ENCODE results near the gene C17orf100. TPM values are rescaled to one million over a fixed set of nuclear protein-coding genes. Genes with fewer than 3 reads are reported as not detected.

The C17orf100 gene
- total and polyA plus RNA-seq, 2 of the 13 experiments (the other 11 are each of a cell fraction or from before 2014, with no cell fraction given) = 3.6 to 8.7 TPM

DNA sequence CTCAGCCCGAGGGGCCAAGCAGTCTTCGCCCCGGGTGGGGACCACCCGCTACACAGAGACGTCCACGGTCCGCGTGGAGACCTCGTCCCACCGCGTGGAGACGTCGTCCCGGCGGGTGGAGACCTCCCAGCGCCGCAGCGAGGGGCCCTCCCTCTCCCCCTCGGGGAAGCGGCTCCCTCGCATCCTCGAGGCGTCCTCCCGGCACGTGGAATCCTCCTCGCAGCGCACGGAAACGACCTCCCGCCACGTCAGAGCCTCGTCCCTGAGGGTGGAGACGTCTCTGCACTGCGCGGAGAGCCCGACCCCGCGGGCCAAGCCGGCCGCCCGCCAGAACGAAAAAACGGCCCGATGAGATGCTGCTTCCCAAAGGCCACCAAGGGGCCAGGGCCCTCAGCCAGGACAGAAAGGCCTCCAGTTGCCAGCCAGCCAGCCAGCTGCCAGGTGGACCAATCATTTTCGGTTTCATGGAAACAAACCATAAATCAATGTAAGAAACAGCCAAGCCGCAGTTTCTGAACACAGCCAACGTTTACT lies 424 bp downstream of the C17orf100 start (continued):
- TF ChIP-seq, protein P1, sequence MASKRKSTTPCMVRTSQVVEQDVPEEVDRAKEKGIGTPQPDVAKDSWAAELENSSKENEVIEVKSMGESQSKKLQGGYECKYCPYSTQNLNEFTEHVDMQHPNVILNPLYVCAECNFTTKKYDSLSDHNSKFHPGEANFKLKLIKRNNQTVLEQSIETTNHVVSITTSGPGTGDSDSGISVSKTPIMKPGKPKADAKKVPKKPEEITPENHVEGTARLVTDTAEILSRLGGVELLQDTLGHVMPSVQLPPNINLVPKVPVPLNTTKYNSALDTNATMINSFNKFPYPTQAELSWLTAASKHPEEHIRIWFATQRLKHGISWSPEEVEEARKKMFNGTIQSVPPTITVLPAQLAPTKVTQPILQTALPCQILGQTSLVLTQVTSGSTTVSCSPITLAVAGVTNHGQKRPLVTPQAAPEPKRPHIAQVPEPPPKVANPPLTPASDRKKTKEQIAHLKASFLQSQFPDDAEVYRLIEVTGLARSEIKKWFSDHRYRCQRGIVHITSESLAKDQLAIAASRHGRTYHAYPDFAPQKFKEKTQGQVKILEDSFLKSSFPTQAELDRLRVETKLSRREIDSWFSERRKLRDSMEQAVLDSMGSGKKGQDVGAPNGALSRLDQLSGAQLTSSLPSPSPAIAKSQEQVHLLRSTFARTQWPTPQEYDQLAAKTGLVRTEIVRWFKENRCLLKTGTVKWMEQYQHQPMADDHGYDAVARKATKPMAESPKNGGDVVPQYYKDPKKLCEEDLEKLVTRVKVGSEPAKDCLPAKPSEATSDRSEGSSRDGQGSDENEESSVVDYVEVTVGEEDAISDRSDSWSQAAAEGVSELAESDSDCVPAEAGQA (IDR thresholded peaks at IDR 0.05; ENCODE audit: low read depth) = no peak
- TF ChIP-seq, protein P1 (CRISPR knock-in tag; IDR thresholded peaks at IDR 0.05; ENCODE audit: borderline replicate concordance) = peak; percentile 92; the same call in 1 of the 2 replicates
- peak; percentile 97; the same call in 1 of the 2 replicates for TF ChIP-seq SETDB1 (CRISPR knock-in tag; IDR thresholded peaks at IDR 0.05; ENCODE audit: borderline replicate concordance)
- no peak for TF ChIP-seq HCFC1 (IDR thresholded peaks at IDR 0.05; ENCODE audit: low read depth, low read length)
- peak; percentile 94; the same call in 1 of the 2 replicates for TF ChIP-seq FLYWCH1 (CRISPR knock-in tag; IDR thresholded peaks at IDR 0.05)
- TF ChIP-seq ZNF691 (CRISPR knock-in tag; IDR thresholded peaks at IDR 0.05; ENCODE audit: borderline replicate concordance, low read depth) = no peak
- TF ChIP-seq IRF2 (CRISPR knock-in tag; IDR thresholded peaks at IDR 0.05) = 0 out of 2 replicates have a peak, but pooled peaks have one; percentile 46
- peak; percentile 98 for TF ChIP-seq NR1H2 (CRISPR knock-in tag; IDR thresholded peaks at IDR 0.05; ENCODE audit: borderline replicate concordance, low read depth)
- peak; percentile 85 for TF ChIP-seq AGO2 (optimal IDR thresholded peaks at IDR 0.05; ENCODE audit: low read depth, low read length)
- TF ChIP-seq, protein P2, sequence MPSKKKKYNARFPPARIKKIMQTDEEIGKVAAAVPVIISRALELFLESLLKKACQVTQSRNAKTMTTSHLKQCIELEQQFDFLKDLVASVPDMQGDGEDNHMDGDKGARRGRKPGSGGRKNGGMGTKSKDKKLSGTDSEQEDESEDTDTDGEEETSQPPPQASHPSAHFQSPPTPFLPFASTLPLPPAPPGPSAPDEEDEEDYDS (CRISPR knock-in tag; IDR thresholded peaks at IDR 0.05) = no peak
- TF ChIP-seq THAP9 (CRISPR knock-in tag; IDR thresholded peaks at IDR 0.05; ENCODE audit: borderline replicate concordance) = peak; percentile 91
- no peak for TF ChIP-seq ZNF7 (CRISPR knock-in tag; IDR thresholded peaks at IDR 0.05)
- peak; percentile 93; the same call in 1 of the 2 replicates for TF ChIP-seq KLF11 (CRISPR knock-in tag; IDR thresholded peaks at IDR 0.05)
- no peak for TF ChIP-seq RFX1 (IDR thresholded peaks at IDR 0.05)
- no peak for TF ChIP-seq SCMH1 (CRISPR knock-in tag; IDR thresholded peaks at IDR 0.05; ENCODE audit: borderline replicate concordance)
- peak; percentile 97; the same call in 1 of the 2 replicates for TF ChIP-seq NFE2L1 (CRISPR knock-in tag; IDR thresholded peaks at IDR 0.05; ENCODE audit: borderline replicate concordance)
- TF ChIP-seq TP53 (CRISPR knock-in tag; conservative IDR thresholded peaks at IDR 0.05) = 0 out of 2 replicates have a peak, but pooled peaks have one; percentile 47
- no peak for TF ChIP-seq MATR3 (CRISPR knock-in tag; IDR thresholded peaks at IDR 0.05)
- peak; percentile 28 for TF ChIP-seq RAD21 (CRISPR knock-in tag; IDR thresholded peaks at IDR 0.05)
- TF ChIP-seq ZNF562 (CRISPR knock-in tag; IDR thresholded peaks at IDR 0.05; ENCODE audit: borderline replicate concordance) = peak; percentile 91; the same call in 1 of the 2 replicates
- TF ChIP-seq ZNF224 (CRISPR knock-in tag; IDR thresholded peaks at IDR 0.05) = peak; percentile 96
- TF ChIP-seq MEIS2 (CRISPR knock-in tag; IDR thresholded peaks at IDR 0.05) = peak; percentile 52; the same call in 1 of the 2 replicates
